Activated effector memory CD4-positive, alpha-beta T cell treated with anti-CD3 and anti-CD28 coated beads, Interleukin-2, amount 50 U/mL, for 16 hours (primary cell): ENCODE measurements around the gene CACNA1B.

Experiments
- DNase-seq: peaks from one replicate; pipeline ENCODE4 v3.0.0-alpha.2; 2020

CACNA1B gene

GRCh38 chr9:138016406-138017187, 139.0 kb downstream of the CACNA1B start:
- no peak for DNase-seq

GRCh38 chr9:138017200-138017599, 139.6 kb downstream of the CACNA1B start:
- DNase-seq = no peak

- peak; percentile 37 for DNase-seq
Observed at GRCh38 chr9:138019514-138019913, 141.9 kb downstream of the CACNA1B start.

GRCh38 chr9:138020120-138020794, 142.7 kb downstream of the CACNA1B start:
- DNase-seq = peak; percentile 56

- peak; percentile 57 for DNase-seq
Observed at GRCh38 chr9:138020795-138021182, 143.2 kb downstream of the CACNA1B start.

- no peak for DNase-seq
Observed at GRCh38 chr9:138021251-138022056, 143.9 kb downstream of the CACNA1B start.

- peak; percentile 60 for DNase-seq
Observed at GRCh38 chr9:138022121-138022741, 144.6 kb downstream of the CACNA1B start.

GRCh38 chr9:138022756-138023393, 145.3 kb downstream of the CACNA1B start:
- DNase-seq = peak; percentile 30

- DNase-seq = peak; percentile 49
Observed at GRCh38 chr9:138023394-138024124, 146.0 kb downstream of the CACNA1B start.

GRCh38 chr9:138024131-138024530, 146.5 kb downstream of the CACNA1B start:
- peak; percentile 57 for DNase-seq

GRCh38 chr9:138024831-138025291, 147.3 kb downstream of the CACNA1B start:
- peak; percentile 41 for DNase-seq

GRCh38 chr9:138025417-138025816, 147.8 kb downstream of the CACNA1B start:
- no peak for DNase-seq

- no peak for DNase-seq
Observed at GRCh38 chr9:138025908-138026307, 148.3 kb downstream of the CACNA1B start.

- DNase-seq = no peak
Observed at GRCh38 chr9:138028596-138028995, 151.0 kb downstream of the CACNA1B start.

- no peak for DNase-seq
Observed at GRCh38 chr9:138031186-138031585, 153.6 kb downstream of the CACNA1B start.

GRCh38 chr9:138033950-138034349, 156.4 kb downstream of the CACNA1B start:
- DNase-seq = no peak

GRCh38 chr9:138037140-138037539, 159.6 kb downstream of the CACNA1B start:
- DNase-seq = no peak

GRCh38 chr9:138038244-138038671, 160.7 kb downstream of the CACNA1B start:
- no peak for DNase-seq

GRCh38 chr9:138040446-138041430, 163.2 kb downstream of the CACNA1B start:
- no peak for DNase-seq

- DNase-seq = no peak
Observed at GRCh38 chr9:138042146-138042545, 164.6 kb downstream of the CACNA1B start.
